ENCODE data around the gene NKX2-1.

NKX2-1 gene

GRCh38 chr14:36517242-36518030 is 2.6 kb downstream of the NKX2-1 start:
- no peak for DNase-seq

- no peak for DNase-seq
These were observed 3.3 kb downstream of the NKX2-1 start for GRCh38 chr14:36516719-36517241.

GRCh38 chr14:36515896-36516718 is 3.9 kb downstream of the NKX2-1 start:
- no peak for DNase-seq

- no peak for DNase-seq
These were observed 4.9 kb downstream of the NKX2-1 start for GRCh38 chr14:36515105-36515593.

GRCh38 chr14:36514278-36515104 is 5.5 kb downstream of the NKX2-1 start:
- DNase-seq = no peak

GRCh38 chr14:36513451-36514277 is 6.4 kb downstream of the NKX2-1 start:
- no peak for DNase-seq

- no peak for DNase-seq
These were observed 7.0 kb downstream of the NKX2-1 start for GRCh38 chr14:36513012-36513420.

GRCh38 chr14:36512585-36513003 is 7.4 kb downstream of the NKX2-1 start:
- DNase-seq = no peak

DNA sequence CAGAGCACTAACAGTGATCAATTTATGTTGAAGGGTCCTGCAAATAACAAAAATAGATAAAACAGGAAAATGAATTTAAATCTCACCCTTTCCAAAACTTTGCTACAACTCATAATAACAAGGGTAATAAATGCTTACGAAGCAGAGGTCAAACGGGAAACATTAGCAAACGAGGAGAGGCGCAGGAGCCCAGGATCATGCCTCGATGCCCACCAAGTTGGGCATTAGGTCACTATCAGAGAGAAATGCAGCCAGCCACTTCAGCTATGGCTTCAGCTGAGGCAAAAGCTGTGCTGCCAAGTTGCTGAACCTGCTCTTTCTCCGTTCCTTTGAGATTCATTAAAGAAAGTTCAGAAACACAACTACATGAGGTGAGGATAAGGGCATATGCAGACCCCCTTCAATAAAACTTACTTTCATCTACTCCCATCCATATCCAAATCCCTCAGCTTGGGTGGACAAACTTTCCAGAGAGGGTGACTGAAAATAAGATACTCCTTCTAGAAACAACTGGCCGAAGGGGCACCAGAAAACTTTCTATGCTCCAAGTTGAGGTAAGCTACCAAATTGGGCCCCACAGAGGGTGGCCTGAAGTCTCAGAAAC is 7.9 kb downstream of the NKX2-1 start:
- no peak for DNase-seq

GRCh38 chr14:36510874-36511273 is 9.2 kb downstream of the NKX2-1 start:
- no peak for DNase-seq

DNA sequence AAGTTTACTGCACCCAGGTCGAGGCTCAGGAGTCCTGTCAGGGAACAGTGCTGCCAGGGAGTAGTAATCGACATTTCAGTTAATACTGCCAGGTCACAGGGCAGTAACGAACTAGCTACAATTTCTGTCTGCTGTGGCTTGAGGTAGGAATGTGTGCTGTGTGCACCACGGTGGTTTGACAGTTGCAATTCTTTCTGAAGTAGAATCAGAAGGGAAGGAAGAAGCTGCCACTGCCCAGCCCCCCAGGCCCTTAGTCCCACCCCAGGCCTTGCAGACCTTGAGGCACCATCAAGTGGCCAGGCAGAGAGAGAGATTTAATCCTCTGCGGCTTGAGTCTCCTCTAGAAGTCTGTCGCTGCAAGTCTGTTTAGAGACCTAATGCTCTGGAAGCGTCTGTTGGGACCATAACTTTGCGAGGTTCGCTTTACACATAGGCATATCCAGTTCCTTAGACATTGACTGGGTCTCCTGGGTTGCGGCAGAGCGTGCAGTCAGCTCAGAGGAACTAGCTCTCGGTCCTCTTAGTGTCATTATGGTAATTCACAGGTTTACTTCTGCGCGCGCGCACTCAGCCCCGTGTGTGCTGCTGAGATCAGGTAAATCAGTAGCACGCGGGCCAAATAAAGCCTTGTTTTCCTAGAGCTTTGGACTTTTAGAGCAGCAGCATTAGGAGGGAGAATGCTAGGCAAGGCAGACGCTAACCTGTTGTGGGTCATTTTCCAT is 9.8 kb downstream of the NKX2-1 start:
- DNase-seq = no peak

- DNase-seq = no peak
These were observed 10.7 kb downstream of the NKX2-1 start for GRCh38 chr14:36509069-36509917.

GRCh38 chr14:36508418-36509068 is 11.5 kb downstream of the NKX2-1 start:
- no peak for DNase-seq

- DNase-seq = no peak
These were observed 12.1 kb downstream of the NKX2-1 start for GRCh38 chr14:36507847-36508417.

GRCh38 chr14:36506732-36507614 is 13.1 kb downstream of the NKX2-1 start:
- no peak for DNase-seq

DNA sequence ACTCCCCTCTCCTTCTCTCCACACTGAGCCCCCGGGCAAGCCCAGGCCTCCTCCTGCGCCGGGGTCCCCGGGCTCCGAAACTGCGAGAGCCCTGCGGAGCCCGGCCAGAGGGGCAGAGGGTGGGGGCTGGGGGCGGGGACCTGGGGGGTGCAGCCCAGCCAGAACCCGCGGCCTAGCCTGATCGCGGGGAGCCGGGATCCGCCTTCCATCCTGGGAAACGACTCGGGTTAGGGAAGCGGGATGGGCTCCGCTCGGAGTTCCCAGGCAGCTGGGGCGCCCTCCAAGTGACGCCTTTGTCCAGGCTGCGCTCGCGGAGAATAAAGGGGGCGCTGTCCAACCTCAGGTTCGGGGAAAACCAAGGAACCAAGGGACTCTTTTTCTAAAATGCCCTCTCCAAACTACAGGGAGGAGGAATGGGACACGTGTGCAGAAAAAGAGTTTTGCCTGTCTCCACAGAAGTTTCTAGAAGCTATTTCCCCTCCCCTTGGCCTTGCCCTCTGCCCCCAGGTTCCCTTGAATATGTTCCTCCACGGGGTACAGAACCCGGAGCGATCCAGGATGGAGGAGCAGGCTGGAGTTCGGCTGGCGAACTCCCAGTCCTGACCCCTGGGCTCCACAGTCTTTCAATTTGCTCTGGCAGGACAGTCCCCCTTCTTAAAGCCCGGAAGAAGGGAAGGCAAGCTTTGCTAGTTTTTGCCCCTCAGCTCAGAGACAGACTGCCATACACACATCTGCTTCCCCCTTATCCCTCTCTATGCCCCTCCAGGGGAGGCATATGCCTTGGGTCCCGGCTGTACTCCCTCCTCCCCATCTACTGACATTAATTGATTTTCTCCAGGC is 13.9 kb downstream of the NKX2-1 start:
- no peak for DNase-seq

Measured in stimulated activated naive CD4-positive, alpha-beta T cell (primary cell).